PC-3 (cell line): ENCODE results near the gene MTHFD1. TPM values are rescaled to one million over a fixed set of nuclear protein-coding genes. Genes with fewer than 3 reads are reported as not detected.
A peak's percentile ranks its signal among the peaks of the same experiment; 100 is the strongest.

ENCODE experiments used
- ATAC-seq: fragments of 200-7000 bp; cut with Tn5 transposase; 2 replicates; pipeline ENCODE4 v1.9.1; 2020; ENCODE audit warnings: mild to moderate bottlenecking, moderate library complexity
- BruUV-seq: library from RNA; stranded (reverse); fragments of 400-500 nt; replicated peaks from 2 replicates; lab custom pipeline; 2021; lab: Mats Ljungman, UMichigan
- CTCF ChIA-PET: fragments of 300-600 bp; sonication (Branson Sonifier 250); formaldehyde crosslinking; loops from one replicate; lab custom pipeline; 2022; ENCODE audit warnings: antibody characterized with exemption; lab: Charles Lee
- POLR2A ChIA-PET: fragments of 300-600 bp; sonication (Branson Sonifier 250); formaldehyde crosslinking; loops from one replicate; lab custom pipeline; 2022; ENCODE audit warnings: antibody characterized with exemption; ENCODE audit not compliant: unreplicated experiment; lab: Charles Lee
- DNase-seq: peaks from one replicate; pipeline ENCODE4 v3.0.0-alpha.2; 2015
- H2AFZ ChIP-seq: fragments of 300-600 bp; sonication (generic); 2 replicates; pipeline ENCODE4 v1.6.0; 2016; ENCODE audit warnings: antibody characterized with exemption, low read length
- H3F3A ChIP-seq: fragments of 300-600 bp; sonication (generic); one replicate; pipeline ENCODE4 v1.6.0; 2017; ENCODE audit warnings: antibody characterized with exemption, low read length, control low read depth, mild to moderate bottlenecking; ENCODE audit not compliant: unreplicated experiment
- H3K27ac ChIP-seq: fragments of 300-600 bp; sonication (generic); 2 replicates; pipeline ENCODE4 v1.5.1; 2016; ENCODE audit warnings: mild to moderate bottlenecking, low read length
- H3K27me3 ChIP-seq: fragments of 300-600 bp; sonication (generic); 2 replicates; pipeline ENCODE4 v1.6.1; 2016; ENCODE audit warnings: low read length, mixed read lengths
- H3K36me3 ChIP-seq: fragments of 300-600 bp; sonication (generic); 2 replicates; pipeline ENCODE4 v1.6.1; 2016; ENCODE audit warnings: low read depth, mixed run types, low read length, mixed read lengths
- H3K4me1 ChIP-seq: fragments of 300-600 bp; sonication (generic); 2 replicates; pipeline ENCODE4 v1.5.1; 2016; ENCODE audit warnings: low read length; ENCODE audit not compliant: insufficient read depth
- H3K4me2 ChIP-seq: fragments of 300-600 bp; sonication (generic); 2 replicates; pipeline ENCODE4 v1.6.0; 2016; ENCODE audit warnings: low read length
- H3K4me3 ChIP-seq: fragments of 300-600 bp; sonication (generic); 2 replicates; pipeline ENCODE4 v1.5.1; 2016; ENCODE audit warnings: mild to moderate bottlenecking, low read length, mixed read lengths
- H3K79me2 ChIP-seq: fragments of 300-600 bp; sonication (generic); 2 replicates; pipeline ENCODE4 v1.6.1; 2017; ENCODE audit warnings: low read length, mixed read lengths
- H3K9ac ChIP-seq: fragments of 300-600 bp; sonication (generic); 2 replicates; pipeline ENCODE4 v1.6.0; 2016; ENCODE audit warnings: mild to moderate bottlenecking, low read length
- H3K9me2 ChIP-seq: fragments of 300-600 bp; sonication (generic); replicated peaks from 2 replicates; pipeline ENCODE4 v1.6.1; 2016; ENCODE audit warnings: mixed run types, low read length, mixed read lengths
- H3K9me3 ChIP-seq: fragments of 300-600 bp; sonication (generic); 2 replicates; pipeline ENCODE4 v1.6.1; 2016; ENCODE audit warnings: low read length, mixed read lengths
- H4K20me1 ChIP-seq: fragments of 300-600 bp; sonication (generic); 2 replicates; pipeline ENCODE4 v1.6.1; 2016; ENCODE audit warnings: low read length, mixed read lengths
- EZH2 ChIP-seq: fragments of 300-600 bp; sonication (generic); IDR thresholded peaks from one replicate; pipeline ENCODE4 v1.6.1; 2017; ENCODE audit warnings: antibody characterized with exemption, mild to moderate bottlenecking, low read length; ENCODE audit not compliant: unreplicated experiment
- EZH2phosphoT487 ChIP-seq: fragments of 300-600 bp; sonication (generic); IDR thresholded peaks from 2 replicates; pipeline ENCODE4 v1.6.1; 2018; ENCODE audit warnings: mild to moderate bottlenecking, antibody characterized with exemption, low read length, borderline replicate concordance
- intact Hi-C: fragments of 100-400 bp; cut with micrococcal nuclease; formaldehyde crosslinking; loops from 2 replicates; pipeline ENCODE4 v1.9.0; 2023
- total RNA-seq: library from RNA; depleted of rRNA; stranded (reverse); fragments of >200 nt; gene quantifications from 2 replicates; pipeline ENCODE4 v1.2.3, GENCODE V29; 2014
- TF ChIP-seq, protein P1 (sequence below): fragments of 300-600 bp; sonication (generic); conservative IDR thresholded peaks from 2 replicates; pipeline ENCODE4 v1.5.1; 2017; ENCODE audit warnings: antibody characterized with exemption, low read depth, mild to moderate bottlenecking, low read length

The MTHFD1 gene
- total RNA-seq, 1 experiment from 2014 or later: 89.3 TPM

DNA sequence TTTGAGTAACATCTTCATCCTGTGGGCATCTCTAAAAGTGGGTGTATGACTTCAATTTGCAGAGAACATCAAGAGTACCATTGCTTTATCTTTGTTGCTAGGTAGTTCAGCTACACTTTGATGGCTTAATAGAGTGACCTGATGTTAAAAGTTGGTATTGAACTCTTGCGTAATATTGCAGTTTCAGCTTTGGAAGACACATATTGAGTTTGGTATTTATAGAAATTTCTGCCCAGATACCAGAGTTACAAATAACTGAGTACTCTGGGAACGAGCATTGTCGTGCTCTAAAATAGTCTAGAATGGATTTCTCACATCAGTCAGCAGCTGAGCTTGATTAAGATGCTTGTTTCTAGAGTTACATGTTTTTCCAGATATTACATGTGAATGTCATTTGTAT lies 52.3 kb downstream of the MTHFD1 start:
- Histone ChIP-seq H3K4me1 (peaks cover 11% of the 10 kb centered on the region), H3K36me3 (peaks cover 60% of the 10 kb centered on the region), H4K20me1 (no peaks in the 10 kb centered on the region), H3K79me2 (no peaks in the 10 kb centered on the region), H3K27ac (no peak overlapping the region), H3K4me3 (no peak overlapping the region), H3K9me3 (no peaks in the 10 kb centered on the region), H3K4me2 (no peak overlapping the region), H3F3A (no peaks in the 10 kb centered on the region), H3K9ac (no peak overlapping the region), H3K9me2 (no peaks in the 10 kb centered on the region), H2AFZ (no peak overlapping the region), H3K27me3 (no peaks in the 10 kb centered on the region)
- ChIA-PET CTCF (no interaction called here), POLR2A (no interaction called here)
- BruUV-seq: TSS peak; percentile 16
- intact Hi-C loops: no loop called here
- DNase-seq: no peak
- TF ChIP-seq, protein P1, sequence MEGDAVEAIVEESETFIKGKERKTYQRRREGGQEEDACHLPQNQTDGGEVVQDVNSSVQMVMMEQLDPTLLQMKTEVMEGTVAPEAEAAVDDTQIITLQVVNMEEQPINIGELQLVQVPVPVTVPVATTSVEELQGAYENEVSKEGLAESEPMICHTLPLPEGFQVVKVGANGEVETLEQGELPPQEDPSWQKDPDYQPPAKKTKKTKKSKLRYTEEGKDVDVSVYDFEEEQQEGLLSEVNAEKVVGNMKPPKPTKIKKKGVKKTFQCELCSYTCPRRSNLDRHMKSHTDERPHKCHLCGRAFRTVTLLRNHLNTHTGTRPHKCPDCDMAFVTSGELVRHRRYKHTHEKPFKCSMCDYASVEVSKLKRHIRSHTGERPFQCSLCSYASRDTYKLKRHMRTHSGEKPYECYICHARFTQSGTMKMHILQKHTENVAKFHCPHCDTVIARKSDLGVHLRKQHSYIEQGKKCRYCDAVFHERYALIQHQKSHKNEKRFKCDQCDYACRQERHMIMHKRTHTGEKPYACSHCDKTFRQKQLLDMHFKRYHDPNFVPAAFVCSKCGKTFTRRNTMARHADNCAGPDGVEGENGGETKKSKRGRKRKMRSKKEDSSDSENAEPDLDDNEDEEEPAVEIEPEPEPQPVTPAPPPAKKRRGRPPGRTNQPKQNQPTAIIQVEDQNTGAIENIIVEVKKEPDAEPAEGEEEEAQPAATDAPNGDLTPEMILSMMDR: no peak
- TF ChIP-seq EZH2 (no peak), EZH2phosphoT487 (no peak)
- no peak for ATAC-seq

DNA sequence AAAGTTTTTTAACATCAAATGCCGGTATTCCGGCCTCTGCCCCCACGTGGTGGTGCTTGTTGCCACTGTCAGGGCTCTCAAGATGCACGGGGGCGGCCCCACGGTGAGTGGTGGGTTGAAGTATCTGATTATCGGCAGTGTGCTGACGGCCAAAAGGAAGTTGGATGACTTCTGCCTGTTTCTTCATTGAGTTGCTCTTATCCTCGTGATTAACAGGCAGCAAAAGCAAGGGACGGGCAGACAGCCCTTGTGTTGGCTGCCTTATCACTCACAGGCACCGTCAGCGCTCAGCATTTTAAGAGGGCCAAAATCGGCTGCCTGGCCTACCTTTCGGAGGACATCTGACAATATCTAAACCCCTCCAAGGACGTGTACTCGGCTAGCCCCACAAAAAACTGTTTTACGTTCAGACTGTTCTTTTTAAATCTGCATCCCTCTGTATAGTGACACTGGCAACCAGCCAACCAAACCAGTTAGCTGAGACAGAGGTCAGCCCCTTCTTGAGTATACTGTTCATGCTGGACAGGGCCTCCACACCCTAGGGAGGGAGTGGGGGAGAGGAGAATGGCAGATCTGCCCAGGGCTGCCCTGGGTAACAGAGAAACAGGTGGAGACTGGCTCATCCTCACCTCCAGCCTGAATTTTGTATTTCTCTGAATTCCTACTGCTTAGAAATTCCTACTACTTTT lies 54.3 kb downstream of the MTHFD1 start:
- Histone ChIP-seq H4K20me1 (no peaks in the 10 kb centered on the region), H3K27ac (no peak overlapping the region), H3K27me3 (no peaks in the 10 kb centered on the region), H3K36me3 (peaks cover 50% of the 10 kb centered on the region), H2AFZ (no peak overlapping the region), H3K4me1 (peaks cover 11% of the 10 kb centered on the region), H3K9me2 (no peaks in the 10 kb centered on the region), H3K79me2 (no peaks in the 10 kb centered on the region), H3K4me2 (no peak overlapping the region), H3F3A (no peaks in the 10 kb centered on the region), H3K9ac (no peak overlapping the region), H3K9me3 (no peaks in the 10 kb centered on the region), H3K4me3 (no peak overlapping the region)
- POLR2A ChIA-PET: no interaction called here
- intact Hi-C loops: no loop called here
- CTCF ChIA-PET: no interaction called here
- no peak for DNase-seq
- no TSS peak for BruUV-seq
- TF ChIP-seq, protein P1: no peak
- no peak for TF ChIP-seq EZH2phosphoT487
- no peak for TF ChIP-seq EZH2
- no peak for ATAC-seq

DNA sequence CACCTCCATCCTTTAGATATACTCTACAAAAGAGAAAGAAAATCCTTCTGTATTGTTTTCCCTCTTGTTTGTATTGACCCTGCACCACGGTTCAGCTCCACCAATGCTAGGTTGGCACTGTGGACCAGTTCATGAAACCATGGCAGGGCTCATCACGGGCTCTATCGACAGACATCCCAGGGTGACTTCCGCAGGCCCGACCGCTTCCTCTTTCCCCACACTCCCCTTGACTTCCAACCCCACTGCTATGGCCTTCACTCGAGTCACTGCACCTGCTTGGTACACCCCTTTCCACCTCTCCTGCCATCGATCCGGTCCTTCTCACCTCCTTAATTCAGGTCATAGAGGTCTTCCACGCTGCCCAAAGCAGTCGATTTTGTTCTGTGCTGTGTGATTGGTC lies 56.0 kb downstream of the MTHFD1 start:
- intact Hi-C loops: no loop called here
- Histone ChIP-seq H3K27ac (no peak overlapping the region), H3K36me3 (peaks cover 49% of the 10 kb centered on the region), H3K27me3 (no peaks in the 10 kb centered on the region), H3K9me2 (no peaks in the 10 kb centered on the region), H3K4me3 (no peak overlapping the region), H4K20me1 (no peaks in the 10 kb centered on the region), H2AFZ (no peak overlapping the region), H3K9ac (no peak overlapping the region), H3K4me1 (no peaks in the 10 kb centered on the region), H3K9me3 (no peaks in the 10 kb centered on the region), H3K79me2 (no peaks in the 10 kb centered on the region), H3K4me2 (no peak overlapping the region), H3F3A (no peaks in the 10 kb centered on the region)
- ATAC-seq: no peak
- TF ChIP-seq EZH2phosphoT487 (no peak), EZH2 (no peak)
- TF ChIP-seq, protein P1: no peak
- DNase-seq: no peak
- POLR2A ChIA-PET: no interaction called here
- BruUV-seq: no TSS peak
- CTCF ChIA-PET: no interaction called here
